Measurements from ENCODE around the gene BEND3. TPM values are rescaled to one million over a fixed set of nuclear protein-coding genes. Genes with fewer than 3 reads are reported as not detected.

Gene BEND3
- total RNA-seq, 1 donor, result 3.5 TPM

GRCh38 chr6:107128175-107128574, 12.9 kb upstream of the BEND3 start:
- H3K4me3 ChIP-seq (ENCODE audit: low read depth, low read length), result no peak overlapping the region
- TF ChIP-seq, protein P1, sequence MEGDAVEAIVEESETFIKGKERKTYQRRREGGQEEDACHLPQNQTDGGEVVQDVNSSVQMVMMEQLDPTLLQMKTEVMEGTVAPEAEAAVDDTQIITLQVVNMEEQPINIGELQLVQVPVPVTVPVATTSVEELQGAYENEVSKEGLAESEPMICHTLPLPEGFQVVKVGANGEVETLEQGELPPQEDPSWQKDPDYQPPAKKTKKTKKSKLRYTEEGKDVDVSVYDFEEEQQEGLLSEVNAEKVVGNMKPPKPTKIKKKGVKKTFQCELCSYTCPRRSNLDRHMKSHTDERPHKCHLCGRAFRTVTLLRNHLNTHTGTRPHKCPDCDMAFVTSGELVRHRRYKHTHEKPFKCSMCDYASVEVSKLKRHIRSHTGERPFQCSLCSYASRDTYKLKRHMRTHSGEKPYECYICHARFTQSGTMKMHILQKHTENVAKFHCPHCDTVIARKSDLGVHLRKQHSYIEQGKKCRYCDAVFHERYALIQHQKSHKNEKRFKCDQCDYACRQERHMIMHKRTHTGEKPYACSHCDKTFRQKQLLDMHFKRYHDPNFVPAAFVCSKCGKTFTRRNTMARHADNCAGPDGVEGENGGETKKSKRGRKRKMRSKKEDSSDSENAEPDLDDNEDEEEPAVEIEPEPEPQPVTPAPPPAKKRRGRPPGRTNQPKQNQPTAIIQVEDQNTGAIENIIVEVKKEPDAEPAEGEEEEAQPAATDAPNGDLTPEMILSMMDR (IDR thresholded peaks at IDR 0.05; ENCODE audit: insufficient read depth, low read depth, low read length), result no peak
- peak; percentile 42 for DNase-seq (ENCODE audit: low read depth)

GRCh38 chr6:107125771-107126170, 10.5 kb upstream of the BEND3 start:
- no peak for DNase-seq (ENCODE audit: low read depth)
- H3K4me3 ChIP-seq (ENCODE audit: low read depth, low read length), result no peak overlapping the region
- TF ChIP-seq, protein P1 (IDR thresholded peaks at IDR 0.05; ENCODE audit: insufficient read depth, low read depth, low read length), result no peak

DNA sequence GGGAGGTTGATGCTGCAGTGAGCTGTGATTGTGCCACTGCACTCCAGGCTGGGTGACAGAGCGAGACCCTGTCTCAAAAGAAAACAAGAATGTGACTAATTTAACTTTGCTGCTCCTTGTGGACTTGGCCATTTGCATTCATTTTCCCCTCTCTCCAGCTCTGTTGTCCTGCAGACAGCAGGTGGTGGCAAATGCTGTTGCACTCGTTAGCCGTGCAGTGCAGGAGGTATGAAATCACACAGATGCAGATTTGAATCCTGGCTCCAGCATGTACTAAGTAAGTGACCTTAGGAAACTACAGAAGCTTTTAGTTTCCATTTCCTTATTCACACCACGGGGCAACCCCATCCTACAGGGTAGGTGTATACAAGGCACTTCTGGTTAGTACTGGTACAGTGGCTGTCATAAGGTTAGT, 9.6 kb upstream of the BEND3 start:
- TF ChIP-seq, protein P1 (IDR thresholded peaks at IDR 0.05; ENCODE audit: insufficient read depth, low read depth, low read length), result no peak
- no peak for DNase-seq (ENCODE audit: low read depth)
- no peak overlapping the region for H3K4me3 ChIP-seq (ENCODE audit: low read depth, low read length)

DNA sequence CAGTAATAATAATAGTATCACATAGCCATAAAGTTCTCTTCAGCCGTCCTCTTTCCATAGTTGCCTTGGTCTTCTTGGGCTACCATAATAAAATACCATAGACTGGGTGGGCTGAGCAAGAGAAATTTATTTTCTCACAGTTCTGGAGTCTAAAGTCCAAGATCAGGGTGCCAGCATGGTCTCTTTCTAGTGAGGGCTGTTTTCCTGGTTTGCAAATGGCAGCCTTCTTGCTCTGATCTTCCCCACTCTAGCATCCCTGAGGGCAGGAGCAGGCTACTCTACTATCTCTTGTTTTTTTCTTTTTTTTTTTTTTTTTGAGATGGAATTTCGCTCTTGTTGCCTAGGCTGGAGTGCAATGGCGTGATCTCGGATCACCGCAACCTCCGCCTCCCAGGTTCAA, 8.2 kb upstream of the BEND3 start:
- TF ChIP-seq, protein P1 (IDR thresholded peaks at IDR 0.05; ENCODE audit: insufficient read depth, low read depth, low read length), result no peak
- no peak for DNase-seq (ENCODE audit: low read depth)

DNA sequence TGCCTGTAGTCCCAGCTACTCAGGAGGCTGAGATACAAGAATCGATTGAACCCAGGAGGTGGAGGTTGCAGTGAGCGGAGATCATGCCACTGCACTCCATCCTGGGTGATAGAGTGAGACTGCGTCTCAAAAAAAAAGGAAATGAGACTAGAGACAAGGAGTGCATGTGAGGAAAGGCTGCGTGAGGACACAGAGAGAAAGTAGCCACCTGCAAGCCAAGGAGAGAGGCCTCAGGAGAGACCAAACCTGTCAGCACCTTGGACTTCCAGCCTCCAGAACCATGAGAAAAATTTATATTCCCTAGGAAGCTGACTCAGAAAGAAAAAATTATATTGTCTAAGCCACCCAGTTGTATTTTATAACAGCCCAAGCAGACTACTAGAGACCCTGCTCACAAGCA, 7.4 kb upstream of the BEND3 start:
- TF ChIP-seq, protein P1 (IDR thresholded peaks at IDR 0.05; ENCODE audit: insufficient read depth, low read depth, low read length), result no peak
- no peak overlapping the region for H3K4me3 ChIP-seq (ENCODE audit: low read depth, low read length)
- no peak for DNase-seq (ENCODE audit: low read depth)

More for the DNA sequence above, 8.2 kb upstream of the BEND3 start:
- H3K4me3 ChIP-seq (ENCODE audit: low read depth, low read length), result no peak overlapping the region

DNA sequence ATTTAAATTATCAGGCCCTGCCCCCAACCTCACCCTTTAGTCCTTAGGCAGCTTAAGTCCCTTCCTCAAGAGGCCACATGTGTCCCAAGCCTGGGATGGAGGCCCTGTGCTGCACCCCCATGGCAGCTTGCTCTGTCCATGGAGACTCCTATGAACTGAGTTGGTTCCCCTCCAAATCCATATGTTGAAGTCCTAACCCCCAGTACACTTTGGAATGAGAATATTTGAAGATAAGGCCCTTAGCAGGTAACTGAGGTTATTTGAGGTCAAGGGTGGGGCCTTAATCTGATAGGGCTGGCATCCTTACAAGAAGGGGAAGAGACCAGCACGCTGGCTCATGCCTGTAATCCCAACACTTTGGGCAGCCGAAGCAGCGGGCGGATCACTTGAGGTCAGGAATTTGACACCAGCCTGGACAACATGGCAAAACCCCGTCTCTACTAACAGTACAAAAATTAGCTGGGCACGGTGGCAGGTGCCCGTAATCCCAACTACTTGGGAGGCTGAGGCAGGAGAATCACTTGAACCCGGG, 6.7 kb upstream of the BEND3 start:
- no peak for DNase-seq (ENCODE audit: low read depth)
- TF ChIP-seq, protein P1 (IDR thresholded peaks at IDR 0.05; ENCODE audit: insufficient read depth, low read depth, low read length), result no peak

GRCh38 chr6:107121266-107121665, 6.0 kb upstream of the BEND3 start:
- TF ChIP-seq, protein P1 (IDR thresholded peaks at IDR 0.05; ENCODE audit: insufficient read depth, low read depth, low read length), result no peak
- no peak for DNase-seq (ENCODE audit: low read depth)

More for the DNA sequence above, 6.7 kb upstream of the BEND3 start:
- H3K4me3 ChIP-seq (ENCODE audit: low read depth, low read length), result no peak overlapping the region

More at GRCh38 chr6:107121266-107121665, 6.0 kb upstream of the BEND3 start:
- H3K4me3 ChIP-seq (ENCODE audit: low read depth, low read length), result no peak overlapping the region
